Loucy (cell line): ENCODE measurements around the gene SLCO2B1.

Experiments
- H2AFZ ChIP-seq: fragments of 200-600 bp; sonication (generic); 2 replicates; pipeline ENCODE4 v1.6.0; 2016; ENCODE audit warnings: antibody characterized with exemption, mild to moderate bottlenecking, low read length, moderate library complexity
- H3F3A ChIP-seq: fragments of 200-600 bp; 2 replicates; pipeline ENCODE4 v1.6.0; 2016; ENCODE audit warnings: antibody characterized with exemption, low read depth, mild to moderate bottlenecking
- H3K27me3 ChIP-seq: fragments of 200-600 bp; sonication (generic); 2 replicates; pipeline ENCODE4 v1.6.1; 2014; ENCODE audit warnings: low read length, mild to moderate bottlenecking; ENCODE audit not compliant: insufficient read depth, poor library complexity, severe bottlenecking
- H3K36me3 ChIP-seq: fragments of 200-600 bp; sonication (generic); 2 replicates; pipeline ENCODE4 v1.6.1; 2016; ENCODE audit warnings: low read length; ENCODE audit not compliant: insufficient read depth
- H3K4me1 ChIP-seq: fragments of 200-600 bp; sonication (generic); 2 replicates; pipeline ENCODE4 v1.5.1; 2014; ENCODE audit warnings: low read length, mild to moderate bottlenecking; ENCODE audit not compliant: insufficient read depth, poor library complexity, severe bottlenecking
- H3K4me2 ChIP-seq: fragments of 200-600 bp; sonication (generic); 2 replicates; pipeline ENCODE4 v1.6.0; 2014; ENCODE audit warnings: antibody characterized with exemption, low read length, low read depth, mild to moderate bottlenecking; ENCODE audit not compliant: poor library complexity, severe bottlenecking
- H3K4me3 ChIP-seq: fragments of 200-600 bp; sonication (generic); 2 replicates; pipeline ENCODE4 v1.5.1; 2014; ENCODE audit warnings: low read length, mild to moderate bottlenecking, mixed read lengths; ENCODE audit not compliant: poor library complexity, severe bottlenecking
- H3K79me2 ChIP-seq: fragments of 200-600 bp; sonication (generic); 2 replicates; pipeline ENCODE4 v1.6.1; 2014; ENCODE audit warnings: low read length; ENCODE audit not compliant: insufficient read depth
- H3K9ac ChIP-seq: fragments of 200-600 bp; sonication (generic); 2 replicates; pipeline ENCODE4 v1.6.0; 2014; ENCODE audit warnings: mild to moderate bottlenecking, low read depth, low read length, moderate library complexity; ENCODE audit not compliant: poor library complexity, severe bottlenecking
- H3K9me2 ChIP-seq: fragments of 200-600 bp; sonication (generic); replicated peaks from 2 replicates; pipeline ENCODE4 v1.6.1; 2016; ENCODE audit warnings: low read depth, low read length, mixed read lengths
- H3K9me3 ChIP-seq: fragments of 200-600 bp; sonication (generic); 2 replicates; pipeline ENCODE4 v1.6.1; 2014; ENCODE audit warnings: mild to moderate bottlenecking, antibody characterized with exemption, low read length, low read depth; ENCODE audit not compliant: insufficient read depth
- H4K20me1 ChIP-seq: fragments of 200-600 bp; sonication (generic); 2 replicates; pipeline ENCODE4 v1.6.0; 2014; ENCODE audit warnings: antibody characterized with exemption, low read length, mild to moderate bottlenecking; ENCODE audit not compliant: insufficient read depth, poor library complexity, severe bottlenecking
- CTCF ChIP-seq: fragments of 200-600 bp; sonication (generic); conservative IDR thresholded peaks from 2 replicates; pipeline ENCODE4 v1.5.1; 2014; ENCODE audit warnings: mild to moderate bottlenecking, antibody characterized with exemption, low read length
- EZH2phosphoT487 ChIP-seq: fragments of 200-600 bp; IDR thresholded peaks from 2 replicates; pipeline ENCODE4 v1.6.1; 2018; ENCODE audit warnings: antibody characterized with exemption, mild to moderate bottlenecking, moderate library complexity, borderline replicate concordance

The SLCO2B1 gene

DNA sequence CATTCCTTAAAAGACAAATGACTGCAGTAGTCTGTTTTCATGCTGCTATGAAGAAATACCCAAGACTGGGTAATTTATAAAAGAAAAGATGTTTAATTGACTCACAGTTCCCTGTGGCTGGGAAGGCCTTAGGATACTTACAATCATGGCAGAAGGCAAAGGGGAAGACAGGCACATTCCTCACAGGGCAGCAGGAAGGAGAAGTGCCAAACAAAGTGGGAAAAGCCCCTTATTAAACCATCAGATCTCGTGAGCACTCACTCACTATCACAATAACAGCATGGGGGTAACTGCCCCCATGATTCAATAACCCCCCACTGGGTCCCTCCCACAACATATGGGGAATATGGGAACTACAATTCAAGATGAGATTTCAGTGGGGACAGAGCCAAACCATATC lies 37.9 kb upstream of the SLCO2B1 start:
- Histone ChIP-seq H3K9ac (no peak overlapping the region), H3K4me3 (no peak overlapping the region), H3K27me3 (peaks cover 8% of the 10 kb centered on the region), H3K9me2 (no peaks in the 10 kb centered on the region), H3K9me3 (0 out of 2 replicates have a peak, but pooled peaks cover 4% of the 10 kb centered on the region), H3K36me3 (no peaks in the 10 kb centered on the region), H3F3A (no peaks in the 10 kb centered on the region), H2AFZ (no peak overlapping the region), H3K4me1 (no peaks in the 10 kb centered on the region), H3K4me2 (no peak overlapping the region), H4K20me1 (no peaks in the 10 kb centered on the region), H3K79me2 (no peaks in the 10 kb centered on the region)
- no peak for TF ChIP-seq CTCF
- no peak for TF ChIP-seq EZH2phosphoT487

- no peak overlapping the region for H2AFZ ChIP-seq
- no peaks in the 10 kb centered on the region for H3K36me3 ChIP-seq
- H3K9me2 ChIP-seq, result no peaks in the 10 kb centered on the region
- no peaks in the 10 kb centered on the region for H4K20me1 ChIP-seq
- no peak overlapping the region for H3K4me2 ChIP-seq
- TF ChIP-seq CTCF, result no peak
- TF ChIP-seq EZH2phosphoT487, result no peak
- no peaks in the 10 kb centered on the region for H3K79me2 ChIP-seq
- H3K27me3 ChIP-seq, result peaks cover 8% of the 10 kb centered on the region
- no peaks in the 10 kb centered on the region for H3K4me1 ChIP-seq
- no peaks in the 10 kb centered on the region for H3F3A ChIP-seq
- no peak overlapping the region for H3K4me3 ChIP-seq
- H3K9ac ChIP-seq, result no peak overlapping the region
- 0 out of 2 replicates have a peak, but pooled peaks cover 4% of the 10 kb centered on the region for H3K9me3 ChIP-seq
Observed at GRCh38 chr11:75114465-75114864, 36.4 kb upstream of the SLCO2B1 start.

GRCh38 chr11:75118577-75118976 lies 32.3 kb upstream of the SLCO2B1 start:
- no peak overlapping the region for H3K4me3 ChIP-seq
- no peaks in the 10 kb centered on the region for H3K4me1 ChIP-seq
- no peaks in the 10 kb centered on the region for H3K36me3 ChIP-seq
- no peak overlapping the region for H3K4me2 ChIP-seq
- H3K9me3 ChIP-seq, result 0 out of 2 replicates have a peak, but pooled peaks cover 4% of the 10 kb centered on the region
- no peaks in the 10 kb centered on the region for H3K27me3 ChIP-seq
- TF ChIP-seq CTCF, result no peak
- TF ChIP-seq EZH2phosphoT487, result no peak
- no peaks in the 10 kb centered on the region for H3F3A ChIP-seq
- no peak overlapping the region for H2AFZ ChIP-seq
- H4K20me1 ChIP-seq, result no peaks in the 10 kb centered on the region
- no peaks in the 10 kb centered on the region for H3K79me2 ChIP-seq
- H3K9ac ChIP-seq, result no peak overlapping the region
- H3K9me2 ChIP-seq, result no peaks in the 10 kb centered on the region
